Measurements from ENCODE around the gene CDK14. TPM values are rescaled to one million over a fixed set of nuclear protein-coding genes. Genes with fewer than 3 reads are reported as not detected.

The CDK14 gene
- total RNA-seq, 1 donor from 2014 or later, result 3.2 TPM

GRCh38 chr7:90642978-90643377 lies 46.9 kb downstream of the CDK14 start:
- DNase-seq, result no peak

- DNase-seq, result no peak
These were observed 49.7 kb downstream of the CDK14 start for GRCh38 chr7:90645784-90646183.

DNA sequence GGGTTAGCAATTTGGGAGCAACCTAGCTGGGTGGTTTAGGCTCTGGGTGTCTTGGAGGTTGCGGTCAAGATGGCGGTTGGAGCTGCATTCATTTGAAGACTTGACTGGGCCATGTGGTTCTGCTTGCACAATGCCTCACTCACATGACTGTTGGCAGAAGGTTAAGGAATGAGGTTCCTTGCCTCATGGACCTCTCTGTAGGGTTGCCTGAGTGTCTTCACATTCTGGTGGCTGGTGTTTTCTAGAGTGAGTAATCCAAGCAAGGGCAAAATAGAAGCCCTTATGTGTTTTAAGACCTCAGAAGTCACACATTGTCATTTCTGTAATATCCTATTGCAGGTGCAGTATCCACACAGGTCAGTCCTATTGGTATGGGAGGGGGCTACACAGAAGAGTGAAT lies 52.0 kb downstream of the CDK14 start:
- no peak for DNase-seq

DNA sequence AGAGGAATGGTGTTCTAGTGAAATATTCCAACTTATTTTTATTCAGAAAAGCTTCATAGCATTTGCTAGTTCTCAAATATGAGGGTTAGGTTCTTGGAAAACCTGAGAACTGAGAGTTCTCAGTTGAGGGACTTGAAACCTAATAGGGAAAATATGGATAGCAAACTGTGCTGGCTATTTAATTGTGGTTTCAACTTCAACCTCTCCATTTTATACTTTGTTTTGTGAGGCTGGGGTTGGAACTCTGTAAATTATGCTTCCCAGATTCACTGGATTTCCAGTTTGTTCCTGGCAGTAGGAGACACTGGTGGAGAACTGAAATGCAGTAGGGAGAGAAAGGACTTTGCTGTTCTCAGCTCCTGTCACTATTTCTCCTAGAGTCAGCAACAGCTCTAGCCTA lies 52.7 kb downstream of the CDK14 start:
- no peak for DNase-seq

DNA sequence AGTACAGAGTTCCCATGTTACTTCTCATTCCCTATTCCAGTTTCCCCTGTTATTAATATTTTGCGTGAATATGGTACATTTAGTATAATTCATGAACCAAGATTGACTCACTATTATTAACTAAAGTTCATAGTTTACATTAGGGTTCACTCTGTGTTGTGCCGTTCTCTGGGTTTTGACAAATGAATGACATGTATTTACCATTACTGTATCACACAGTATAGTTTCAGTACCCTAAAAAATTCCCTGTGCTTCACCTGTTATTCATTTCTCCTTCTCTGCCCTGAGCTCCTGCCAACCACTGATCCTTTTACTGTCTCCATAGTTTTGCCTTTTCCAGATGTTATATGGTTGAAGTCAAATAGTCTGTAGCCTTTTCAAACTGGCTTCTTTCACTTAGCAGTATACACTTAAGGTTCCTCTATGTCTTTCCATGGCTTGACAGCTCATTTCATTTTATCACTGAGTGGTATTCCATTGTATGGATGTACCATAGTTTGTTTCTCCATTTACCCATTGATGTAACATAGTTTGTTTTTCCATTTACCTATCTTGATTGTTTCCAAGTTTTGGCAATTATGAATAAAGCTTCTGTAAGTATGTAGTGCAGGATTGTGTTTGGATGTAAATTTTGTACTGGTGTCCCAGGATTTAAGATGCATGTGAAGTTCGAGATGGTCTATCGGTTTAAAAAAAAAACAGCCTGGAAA lies 58.8 kb downstream of the CDK14 start:
- no peak for DNase-seq

- DNase-seq, result peak; percentile 48
These were observed 59.4 kb downstream of the CDK14 start for GRCh38 chr7:90655566-90655965.

DNA sequence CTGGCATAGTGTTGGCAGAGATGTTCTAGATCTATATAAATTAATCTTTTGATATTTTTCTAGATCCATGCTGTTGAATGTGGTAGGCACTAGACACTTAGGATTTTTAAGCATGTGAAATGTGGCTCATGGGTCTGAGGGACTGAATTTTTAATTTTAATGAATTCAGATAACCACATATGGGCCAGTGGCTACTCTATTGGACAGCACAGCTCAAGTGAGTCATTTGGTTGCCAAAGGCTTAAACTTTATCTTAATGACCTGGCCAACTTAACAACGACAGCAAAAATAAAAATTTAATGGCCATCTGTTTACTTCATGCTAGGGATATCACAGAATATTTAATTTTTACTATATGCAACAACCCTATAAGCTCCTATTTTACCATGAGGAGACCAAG lies 61.4 kb downstream of the CDK14 start:
- no peak for DNase-seq

GRCh38 chr7:90660100-90660499 lies 64.0 kb downstream of the CDK14 start:
- no peak for DNase-seq

DNA sequence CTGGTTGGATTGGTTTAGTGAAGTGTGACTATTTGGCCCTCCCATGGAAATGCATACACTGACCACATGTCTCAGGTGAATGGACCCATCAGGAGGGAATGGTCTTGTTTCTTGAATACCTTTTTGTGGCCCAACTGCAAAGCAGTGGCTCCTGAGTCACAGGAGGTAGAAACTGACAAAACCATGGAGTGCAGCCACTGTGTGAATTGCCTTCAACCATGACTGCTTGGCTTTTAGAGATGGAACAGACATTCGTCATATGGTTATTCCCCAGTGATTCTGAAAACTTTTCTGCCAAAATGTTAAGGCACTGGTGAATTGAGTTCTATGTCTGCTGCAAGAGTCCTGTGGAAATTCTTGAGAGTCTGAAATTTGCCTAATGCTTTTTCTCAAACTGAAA lies 64.7 kb downstream of the CDK14 start:
- DNase-seq, result no peak

DNA sequence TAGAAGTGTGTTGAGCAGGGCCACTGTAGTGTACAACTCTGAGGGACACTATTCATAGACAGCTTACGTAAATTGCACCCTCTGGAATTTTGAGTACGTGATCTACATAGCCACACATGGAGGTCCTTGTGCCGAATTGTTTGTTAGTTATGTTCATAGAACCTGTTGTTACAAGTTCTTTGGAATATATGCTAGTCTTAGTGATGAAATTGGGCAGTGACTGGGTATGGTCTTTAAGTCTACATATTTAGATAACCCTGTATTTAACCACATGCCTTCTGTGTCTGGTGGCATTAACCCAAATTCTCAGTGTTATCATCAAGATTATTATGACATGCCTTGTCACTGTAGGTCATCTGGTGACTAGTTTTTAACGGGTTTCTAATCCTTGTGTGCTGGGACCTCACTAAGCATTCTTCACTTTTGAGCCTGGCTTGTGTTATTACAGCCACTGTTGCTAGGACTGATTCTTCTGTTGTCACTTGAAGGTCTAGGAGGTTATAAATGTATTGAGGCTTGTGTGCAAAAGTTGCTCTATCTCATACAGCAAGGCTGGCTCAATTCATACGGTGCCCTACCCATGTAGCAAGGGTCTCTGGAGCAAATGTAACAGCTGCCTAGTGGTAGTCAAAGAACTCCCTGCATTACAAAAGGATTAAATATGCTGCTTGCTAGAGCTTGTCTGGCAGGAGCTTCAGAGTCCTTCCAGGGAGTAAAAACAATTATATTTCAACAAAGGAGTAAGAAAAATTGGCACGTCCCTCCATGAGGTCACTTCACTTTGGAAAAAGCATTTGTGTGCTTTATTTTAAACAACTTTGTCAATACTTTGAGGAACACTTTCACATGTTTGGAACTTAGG lies 65.4 kb downstream of the CDK14 start:
- DNase-seq, result no peak

DNA sequence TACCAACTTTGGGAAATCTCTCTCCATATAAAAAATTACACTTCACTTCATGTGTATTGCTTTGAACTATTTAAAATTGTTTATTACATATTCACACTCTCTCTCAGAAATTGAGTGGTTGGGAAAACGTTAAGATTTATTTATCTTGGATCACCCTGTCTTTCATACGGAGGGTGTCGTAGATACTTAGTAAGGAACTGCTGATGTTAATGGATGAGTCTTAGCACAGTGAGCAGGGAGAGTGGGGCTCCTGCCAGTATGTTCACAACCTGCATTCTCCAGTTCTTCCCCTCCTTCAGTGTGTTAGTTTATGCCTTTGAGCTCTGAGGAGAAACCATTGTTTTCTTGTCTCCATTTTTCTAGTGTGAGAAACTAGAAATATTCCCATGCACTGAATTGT lies 67.1 kb downstream of the CDK14 start:
- DNase-seq, result no peak

DNA sequence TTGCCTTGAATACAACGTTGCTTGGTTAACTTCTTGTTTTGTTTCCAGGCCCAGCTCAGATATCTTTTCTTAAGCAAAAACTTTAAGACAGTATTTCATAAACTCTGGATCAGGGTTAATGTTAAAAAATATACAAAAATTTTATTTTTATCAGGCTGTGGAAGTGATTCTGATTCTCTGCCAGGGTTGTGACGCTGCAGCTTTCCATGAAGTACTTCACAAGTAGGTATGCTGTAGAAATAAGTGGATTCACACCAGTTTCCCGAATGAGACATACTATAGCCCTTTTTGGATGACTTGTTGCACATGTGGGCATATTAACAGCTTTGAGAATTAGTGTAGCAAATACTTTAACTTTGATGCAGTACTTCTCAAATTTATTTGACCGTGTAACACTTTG lies 70.1 kb downstream of the CDK14 start:
- DNase-seq, result no peak

DNA sequence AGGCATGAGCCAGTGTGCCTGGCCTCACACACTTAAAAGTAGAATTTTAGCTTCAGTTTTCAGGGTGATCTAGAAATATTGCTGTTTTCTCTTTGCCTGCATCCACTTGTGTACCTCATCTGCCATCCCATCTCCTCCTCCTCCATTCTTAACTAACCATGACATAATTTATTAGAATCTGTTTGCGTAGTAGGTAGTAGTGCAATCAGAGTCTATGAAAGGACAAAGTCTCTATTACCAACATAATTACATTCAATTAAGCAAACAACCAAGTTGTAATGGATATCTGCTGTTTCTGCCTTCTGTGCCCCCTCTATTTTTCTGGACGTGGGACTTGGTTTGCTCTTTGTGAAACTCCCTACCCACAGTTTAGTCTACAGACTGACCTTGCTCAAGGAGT lies 72.9 kb downstream of the CDK14 start:
- no peak for DNase-seq

DNA sequence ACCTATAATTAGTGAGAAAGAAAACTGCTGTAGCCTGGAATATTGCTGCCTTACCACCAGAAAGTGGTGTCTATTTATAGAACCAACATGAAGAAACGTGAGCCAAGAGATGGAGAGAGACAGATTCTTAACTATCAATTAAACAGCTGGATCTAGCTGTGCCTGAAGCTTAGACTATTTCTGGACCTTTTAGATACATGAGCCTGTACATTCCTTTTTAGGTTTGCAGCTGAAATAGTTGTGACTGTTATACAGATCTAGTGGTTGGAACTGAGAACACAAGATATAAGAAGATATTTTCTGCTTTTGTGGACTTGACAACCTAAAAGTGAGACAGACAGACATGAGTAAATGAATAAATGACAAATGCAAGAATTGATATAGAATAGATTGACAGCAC lies 73.4 kb downstream of the CDK14 start:
- DNase-seq, result no peak

- no peak for DNase-seq
These were observed 75.5 kb downstream of the CDK14 start for GRCh38 chr7:90671571-90671970.

DNA sequence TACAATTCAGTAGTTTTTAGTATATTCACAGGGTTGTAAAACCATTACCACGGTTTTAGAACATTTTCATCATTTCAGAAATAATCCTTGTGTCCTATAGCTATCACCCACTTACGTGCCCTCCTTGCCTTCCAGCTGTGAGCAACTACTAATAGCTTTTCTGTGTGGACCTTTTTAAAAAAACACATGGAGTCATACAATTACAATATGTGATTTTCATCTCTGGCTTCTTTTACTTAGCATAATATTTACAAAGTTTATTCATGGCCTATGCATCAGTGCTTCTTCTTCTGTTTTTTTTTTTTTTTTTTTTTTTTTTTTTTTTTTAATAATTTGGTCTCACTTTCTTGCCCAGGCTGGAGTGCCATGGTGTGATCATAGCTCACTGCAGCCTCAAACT lies 76.1 kb downstream of the CDK14 start:
- no peak for DNase-seq

DNA sequence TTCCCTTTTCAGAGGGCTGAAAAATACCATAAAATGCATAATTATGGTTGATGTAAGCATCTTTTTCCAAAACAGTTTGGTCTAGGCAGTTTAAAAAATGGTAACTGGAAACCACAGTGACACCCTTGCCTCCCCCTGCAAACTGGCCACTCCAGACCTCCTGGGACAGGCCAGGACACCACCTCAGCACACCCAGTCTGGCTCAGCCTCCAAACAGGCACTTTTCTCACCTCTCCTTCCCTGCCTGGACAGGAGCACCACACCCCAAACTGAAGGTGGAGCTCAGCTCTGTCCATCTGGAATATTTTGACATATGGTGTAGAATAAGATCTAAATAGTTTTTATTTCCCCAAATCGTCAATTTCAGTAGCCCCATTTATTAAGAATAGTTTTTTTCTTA lies 78.5 kb downstream of the CDK14 start:
- DNase-seq, result no peak

GRCh38 chr7:90675982-90676381 lies 79.9 kb downstream of the CDK14 start:
- no peak for DNase-seq

DNA sequence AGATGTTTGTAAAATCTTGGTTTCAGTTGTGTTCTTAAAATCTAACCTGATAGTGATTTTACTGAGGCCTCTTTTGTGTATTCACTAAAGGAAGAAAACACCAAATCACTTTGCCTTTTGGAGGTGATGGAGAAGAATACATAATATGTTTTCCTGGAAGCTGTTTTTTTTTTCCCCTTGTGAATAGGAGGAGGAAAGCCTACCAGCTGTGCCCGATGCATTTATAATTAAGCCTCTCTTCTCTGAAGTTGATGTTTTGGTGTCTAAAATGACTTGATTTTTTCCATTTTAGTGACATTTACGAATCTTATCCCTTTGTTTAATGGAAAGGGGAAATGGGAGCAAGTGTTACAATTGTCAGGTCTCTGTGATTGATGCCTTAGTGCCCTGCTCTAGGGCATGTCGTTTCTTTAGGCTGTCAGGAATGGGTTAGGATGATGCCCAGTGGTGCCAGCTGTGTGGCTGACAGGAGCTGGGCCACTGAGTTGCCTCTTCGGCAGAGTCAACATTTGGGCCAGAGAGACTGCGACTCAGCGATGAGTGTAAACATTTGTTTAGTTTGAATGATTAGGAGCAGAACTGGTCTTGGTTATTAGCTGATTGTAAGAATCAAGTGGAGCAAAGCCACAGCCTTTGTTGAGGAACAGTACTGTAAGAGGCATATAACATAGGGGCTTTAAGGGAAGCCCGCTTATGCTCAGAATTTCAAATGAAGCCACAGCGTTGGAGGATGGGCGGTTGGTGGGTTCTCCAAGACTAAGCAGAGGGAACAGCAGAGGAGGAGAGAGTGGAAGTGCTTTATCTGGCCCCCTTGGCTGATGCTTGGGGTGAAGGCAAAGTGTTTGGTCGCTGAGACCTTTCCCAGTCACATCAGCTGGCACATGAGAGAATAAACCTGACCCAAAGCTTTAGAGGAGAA lies 81.6 kb downstream of the CDK14 start:
- no peak for DNase-seq

DNA sequence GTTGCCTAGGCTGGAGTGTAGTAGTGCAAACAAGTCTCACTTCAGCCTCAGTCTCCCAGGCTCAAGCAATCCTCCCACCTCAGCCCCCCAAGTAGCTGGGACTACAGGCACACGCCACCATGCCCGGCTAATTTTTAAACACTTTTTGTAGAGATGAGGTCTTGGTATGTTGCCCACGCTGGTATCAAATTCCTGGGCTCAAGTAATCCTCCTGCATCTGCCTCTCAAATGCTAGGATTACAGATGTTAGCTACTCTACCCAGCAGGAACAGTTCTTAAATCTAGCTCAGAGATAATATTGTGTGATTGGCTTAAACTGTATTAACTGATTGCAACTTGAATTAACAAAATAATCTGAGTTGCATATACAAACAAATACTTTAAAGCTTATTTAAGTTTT lies 82.9 kb downstream of the CDK14 start:
- DNase-seq, result no peak

GRCh38 chr7:90680484-90680883 lies 84.4 kb downstream of the CDK14 start:
- DNase-seq, result no peak

GRCh38 chr7:90681336-90682022 lies 85.4 kb downstream of the CDK14 start:
- DNase-seq, result no peak

DNA sequence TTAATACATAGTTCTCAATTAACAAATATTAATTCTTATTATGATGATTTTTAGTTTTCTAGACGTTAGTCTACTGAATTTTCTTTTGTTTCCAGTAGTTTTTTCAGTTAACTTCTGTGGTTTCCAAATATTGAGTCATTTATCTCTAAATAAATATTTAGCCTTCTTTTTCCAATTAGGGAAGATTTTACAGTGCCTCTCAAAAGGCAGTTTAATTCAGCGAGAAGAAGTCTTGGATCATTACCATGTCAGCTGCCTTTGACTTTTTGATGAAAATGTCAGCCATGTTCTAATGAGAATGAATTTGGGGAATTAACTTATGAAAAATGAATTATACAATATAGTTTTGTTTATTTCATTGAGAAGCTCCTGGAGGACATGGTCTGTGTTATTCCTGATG lies 90.0 kb downstream of the CDK14 start:
- DNase-seq, result no peak
